K562 (cell line): ENCODE measurements around the gene ADCY6. TPM values are rescaled to one million over a fixed set of nuclear protein-coding genes. Genes with fewer than 3 reads are reported as not detected.
A peak's percentile ranks its signal among the peaks of the same experiment; 100 is the strongest.

Experiments used
- FOSL1 ChIP-seq: fragments of 200-800 bp; sonication (Bioruptor generic); conservative IDR thresholded peaks from 2 replicates; pipeline ENCODE4 v1.6.1; 2016; ENCODE audit warnings: missing genetic modification characterization, missing compliant biosample characterization
- FOXA1 ChIP-seq: fragments of 450-650 bp; IDR thresholded peaks from 2 replicates; pipeline ENCODE4 v1.6.1; 2016; ENCODE audit warnings: mild to moderate bottlenecking, borderline replicate concordance
- GABPA ChIP-seq: fragments of 200-800 bp; sonication (Bioruptor generic); conservative IDR thresholded peaks from 2 replicates; pipeline ENCODE4 v1.6.1; 2016; ENCODE audit warnings: low read depth, missing genetic modification characterization, missing compliant biosample characterization
- GTF2A2 ChIP-seq: IDR thresholded peaks from 2 replicates; pipeline ENCODE4 v1.6.1; 2016; ENCODE audit warnings: mild to moderate bottlenecking, missing genetic modification characterization, missing compliant biosample characterization
- KDM1A ChIP-seq, 2 experiments: fragments of 450-650 bp; IDR thresholded peaks; 2 replicates each; pipeline ENCODE4 v1.6.1; 2016; ENCODE audit warnings: mild to moderate bottlenecking in 2 of 2
- MAZ ChIP-seq, 2 experiments: fragments of 450-650 bp in 1 of 2; sonication (generic) in 1 of 2; formaldehyde crosslinking; IDR thresholded peaks in 1 of 2; conservative IDR thresholded peaks in 1 of 2; 2 replicates each; pipeline versions ENCODE4 v1.4.0 to v1.5.0; 2020; ENCODE audit warnings: mild to moderate bottlenecking in 1 of 2, missing genetic modification reagents in 1 of 2
- NR2C2 ChIP-seq, 2 experiments: fragments of 200-800 bp in 1 of 2; sonication (Bioruptor generic) in 1 of 2; sonication (generic) in 1 of 2; formaldehyde crosslinking in 1 of 2; IDR thresholded peaks; 2 replicates each; pipeline versions ENCODE4 v1.6.1 to v1.8.0; 2016 to 2022; ENCODE audit warnings: mild to moderate bottlenecking in 1 of 2, missing compliant biosample characterization in 1 of 2, missing genetic modification characterization in 1 of 2, missing genetic modification reagents in 1 of 2
- NRF1 ChIP-seq, 2 experiments: fragments of 450-650 bp; IDR thresholded peaks in 1 of 2; conservative IDR thresholded peaks in 1 of 2; 2 replicates each; pipeline ENCODE4 v1.6.1; 2014; ENCODE audit warnings: mild to moderate bottlenecking in 2 of 2
- PATZ1 ChIP-seq: fragments of 250-450 bp; sonication (Bioruptor Pico); IDR thresholded peaks from 2 replicates; pipeline ENCODE4 v1.5.0; 2020; ENCODE audit warnings: mild to moderate bottlenecking, borderline replicate concordance
- POLR2AphosphoS5 ChIP-seq: IDR thresholded peaks from 2 replicates; pipeline ENCODE4 v1.6.1; 2011; ENCODE audit warnings: mild to moderate bottlenecking, low read depth, low read length, moderate library complexity; ENCODE audit not compliant: control insufficient read depth, insufficient read depth
- UBTF ChIP-seq, 2 experiments: IDR thresholded peaks; 2 replicates each; pipeline ENCODE4 v1.6.1; 2012; ENCODE audit warnings: improper control_type of control experiment in 2 of 2, low read depth in 2 of 2, low read length in 2 of 2, borderline replicate concordance in 1 of 2
- ZNF175 ChIP-seq: fragments of 200-800 bp; sonication (Bioruptor generic); IDR thresholded peaks from 2 replicates; pipeline ENCODE4 v1.6.1; 2016; ENCODE audit warnings: low read depth, mild to moderate bottlenecking, missing genetic modification characterization, missing compliant biosample characterization
- ZNF316 ChIP-seq: fragments of 450-650 bp; IDR thresholded peaks from 2 replicates; pipeline ENCODE4 v1.6.1; 2016
- ZNF57 ChIP-seq: fragments of 450-650 bp; formaldehyde crosslinking; IDR thresholded peaks from 2 replicates; pipeline ENCODE4 v1.4.0; 2020; ENCODE audit warnings: mild to moderate bottlenecking, moderate library complexity
- ZNF592 ChIP-seq: fragments of 450-650 bp; IDR thresholded peaks from 2 replicates; pipeline ENCODE4 v1.6.1; 2017; ENCODE audit warnings: antibody characterized with exemption, mild to moderate bottlenecking
- ZNF766 ChIP-seq: fragments of 200-800 bp; sonication (Bioruptor generic); conservative IDR thresholded peaks from 2 replicates; pipeline ENCODE4 v1.6.1; 2016; ENCODE audit warnings: missing genetic modification characterization, missing compliant biosample characterization
- ZNF778 ChIP-seq: fragments of 450-650 bp; formaldehyde crosslinking; IDR thresholded peaks from 2 replicates; pipeline ENCODE4 v1.4.0; 2020; ENCODE audit warnings: mild to moderate bottlenecking, moderate library complexity
- polyA plus RNA-seq, 8 experiments: library from polyadenylated mRNA; depleted of rRNA in 4 of 8; stranded (reverse) in 5 of 8; unstranded in 3 of 8; fragments of >200 nt; fragmentation: Nextera tagmentation in 2 of 8; fragmentation: Illumina TruSeq in 1 of 8; extraction: Ambion mirVana in 2 of 8; extraction: Trizol in 1 of 8; gene quantifications; 2 replicates each; pipeline versions ENCODE4 v1.2.1 to v1.2.3, GENCODE V29; 2011 to 2014; ENCODE audit warnings: inconsistent platforms in 1 of 8, missing spikeins in 1 of 8
- total RNA-seq, 7 experiments: library from RNA; depleted of rRNA in 6 of 7; stranded (reverse); fragments of >200 nt in 6 of 7; fragmentation: Illumina TruSeq in 2 of 7; extraction: Trizol in 2 of 7; gene quantifications; 2 replicates each; pipeline versions ENCODE4 v1.2.1 to v1.2.3, GENCODE V29; 2011 to 2021; ENCODE audit warnings: low replicate concordance in 1 of 7

The ADCY6 gene
- total and polyA plus RNA-seq, 9 of the 15 experiments (the other 6 are each of a cell fraction or from before 2014, with no cell fraction given), result 0.01 to 1.0 (median 0.53) TPM

- TF ChIP-seq KDM1A (IDR thresholded peaks at IDR 0.05) (peak in 1 of 2 experiments; percentile 38; a peak in 1 of 4 replicates), FOXA1 (no peak), POLR2AphosphoS5 (no peak), NR2C2 (CRISPR knock-in tag; IDR thresholded peaks at IDR 0.05) (no peak), NR2C2 (tag; IDR thresholded peaks at IDR 0.05) (peak; percentile 91), ZNF175 (CRISPR knock-in tag) (no peak), PATZ1 (CRISPR knock-in tag) (no peak), ZNF766 (CRISPR knock-in tag) (no peak), ZNF316 (no peak), NRF1 (conservative IDR thresholded peaks at IDR 0.05 in 1 of 2, IDR thresholded peaks at IDR 0.05 in 1 of 2) (peak in 1 of 2 experiments; percentile 23; a peak in 1 of 4 replicates), FOSL1 (tag) (no peak), UBTF (IDR thresholded peaks at IDR 0.05; ENCODE audit: borderline replicate concordance in 1 of 2, low read depth in 2 of 2, low read length in 2 of 2) (0 out of 4 replicates have a peak, but pooled peaks of 1 of the 2 experiments have one; percentile 30), ZNF592 (no peak), ZNF778 (CRISPR knock-in tag) (no peak), GABPA (peak; percentile 83), GTF2A2 (tag) (no peak), MAZ (CRISPR knock-in tag; conservative IDR thresholded peaks at IDR 0.05 in 1 of 2, IDR thresholded peaks at IDR 0.05 in 1 of 2) (0 out of 4 replicates have a peak, but pooled peaks of 1 of the 2 experiments have one; percentile 46), ZNF57 (CRISPR knock-in tag) (no peak)
Observed at GRCh38 chr12:48788854-48789775, at the start of gene ADCY6 (continued).
